Psoas muscle (tissue), 8 donors: ENCODE results near the gene NOP16. TPM values are rescaled to one million over a fixed set of nuclear protein-coding genes. Genes with fewer than 3 reads are reported as not detected.

ENCODE experiments used
- ATAC-seq, 4 donors: fragments of 200-7000 bp; cut with Tn5 transposase; one replicate each; pipeline ENCODE4 v1.9.1; 2020; ENCODE audit warnings: moderate library complexity in 3 of 4, mild to moderate bottlenecking in 2 of 4
- DNase-seq, 2 donors: peaks; one replicate each; pipeline ENCODE4 v3.0.0-alpha.2; 2020
- H3K27ac ChIP-seq: fragments of 200-600 bp; one replicate; pipeline ENCODE4 v1.8.0; 2022
- H3K27me3 ChIP-seq, 3 donors: fragments of 200-600 bp in 1 of 3; one replicate each; pipeline versions ENCODE4 v1.6.1 to v1.8.0; 2013 to 2022; ENCODE audit warnings: low read length in 2 of 3, mild to moderate bottlenecking in 2 of 3, moderate library complexity in 1 of 3; ENCODE audit not compliant: insufficient read depth in 3 of 3
- H3K36me3 ChIP-seq, 2 donors: fragments of 200-600 bp in 1 of 2; one replicate each; pipeline versions ENCODE4 v1.6.1 to v1.8.0; 2013 to 2022; ENCODE audit warnings: low read depth in 1 of 2, mild to moderate bottlenecking in 1 of 2, moderate library complexity in 1 of 2; ENCODE audit not compliant: insufficient read depth in 1 of 2
- H3K4me1 ChIP-seq: fragments of 200-600 bp; one replicate; pipeline ENCODE4 v1.8.0; 2022
- H3K4me3 ChIP-seq: fragments of 200-600 bp; one replicate; pipeline ENCODE4 v1.8.0; 2022; ENCODE audit warnings: mild to moderate bottlenecking
- H3K9me3 ChIP-seq: fragments of 200-600 bp; one replicate; pipeline ENCODE4 v1.8.0; 2022
- CTCF ChIP-seq: fragments of 200-600 bp; IDR thresholded peaks from one replicate; pipeline ENCODE4 v1.8.0; 2022; ENCODE audit warnings: antibody characterized with exemption
- WGBS, 3 donors: extraction: QIAGEN DNeasy Blood & Tissue Kit; methylation state at CpG; one replicate each; pipeline versions ENCODE4 v1.1.6 to v1.1.7; 2013; 5-methylcytosine and 5-hydroxymethylcytosine counted together
- intact Hi-C, 2 donors: fragments of 100-400 bp; cut with DNase I; formaldehyde crosslinking; loops; one replicate each; pipeline versions ENCODE4 v1.11.0 to v1.14.2; 2022
- polyA plus RNA-seq, 3 donors: library from polyadenylated mRNA; stranded (reverse); fragments of 200-250 nt; gene quantifications; one replicate each; pipeline ENCODE4 v1.2.3, GENCODE V29; 2013
- total RNA-seq, 4 donors: library from RNA; stranded (reverse); fragmentation: NEBNext Ultra II Directional in 2 of 4; extraction: Animal tissue kit (Norgen Biotek cat#: 25700) in 2 of 4; gene quantifications; one replicate each; pipeline versions ENCODE4 v1.2.1 to v1.2.4, GENCODE V29; 2021 to 2023
- donor health status: healthy with polysubstance abuse.
- donor health status: DM: no; HTN: no; CAD: no; lungs with moderate emphysema.
- donor health status: Bipolar disorder and iron deficiency.
- donor health status: healthy.
- donor health status: DM: yes; HTN: yes; CAD: no.
- donor health status: DM: no; HTN: no; CAD: no.
- donor health status: DM: no; HTN: no; CAD: no.
- donor health status: DM: yes; HTN: yes; CAD: no.

Gene NOP16
- total and polyA plus RNA-seq, 7 donors, result 35.6 to 206 (median 76.2) TPM

- ATAC-seq, result no peak
- DNase-seq, result no peak
- no peaks in the 10 kb centered on the region for H3K27me3 ChIP-seq
- H3K9me3 ChIP-seq, result no peaks in the 10 kb centered on the region
- peaks cover 20% of the 10 kb centered on the region for H3K4me1 ChIP-seq
- H3K4me3 ChIP-seq, result no peak overlapping the region
- 80 to 90% (median 85%) methylated on average over 16 of the region's 16 CpGs for WGBS, 3 donors
- TF ChIP-seq CTCF, result no peak
- intact Hi-C loops, result no loop called here
- H3K27ac ChIP-seq, result no peak overlapping the region
- H3K36me3 ChIP-seq, result peaks cover 4 to 91% of the 10 kb centered on the region in 2 donors
These were observed 32.8 kb downstream of the NOP16 start for GRCh38 chr5:176355400-176356178.

DNA sequence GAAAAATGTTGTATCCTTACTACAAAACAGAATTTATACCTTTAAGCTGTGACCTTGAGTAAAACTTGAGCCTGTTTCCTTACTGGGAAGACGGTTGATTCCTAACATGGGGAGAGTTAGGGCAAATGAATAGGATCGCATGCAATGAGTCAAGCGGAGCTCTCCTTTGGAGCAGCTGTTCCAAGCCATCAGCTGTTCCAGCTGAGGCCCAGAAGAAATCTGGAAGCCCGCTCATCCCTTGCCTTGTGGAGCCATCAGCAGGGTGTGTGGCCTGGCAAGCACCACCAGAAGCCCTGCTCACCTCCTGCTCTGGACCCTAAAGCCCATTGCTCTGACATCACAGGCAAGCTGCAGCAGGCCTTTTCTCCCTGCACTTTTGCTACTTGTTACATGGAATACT lies 34.9 kb downstream of the NOP16 start:
- H3K27me3 ChIP-seq, result no peaks in the 10 kb centered on the region
- H3K36me3 ChIP-seq, result peaks cover 10 to 99% of the 10 kb centered on the region in 2 donors
- no peak for TF ChIP-seq CTCF
- H3K9me3 ChIP-seq, result no peaks in the 10 kb centered on the region
- WGBS, 3 donors, result 42 to 47% (median 46%) methylated on average over 4 of the region's 4 CpGs
- peak overlapping the region; percentile 48 for H3K27ac ChIP-seq
- ATAC-seq, result peak; percentile 82 to 89 (median 84)
- intact Hi-C loops, result no loop called here
- peaks cover 10% of the 10 kb centered on the region for H3K4me1 ChIP-seq
- DNase-seq, result no peak
- H3K4me3 ChIP-seq, result no peak overlapping the region

DNA sequence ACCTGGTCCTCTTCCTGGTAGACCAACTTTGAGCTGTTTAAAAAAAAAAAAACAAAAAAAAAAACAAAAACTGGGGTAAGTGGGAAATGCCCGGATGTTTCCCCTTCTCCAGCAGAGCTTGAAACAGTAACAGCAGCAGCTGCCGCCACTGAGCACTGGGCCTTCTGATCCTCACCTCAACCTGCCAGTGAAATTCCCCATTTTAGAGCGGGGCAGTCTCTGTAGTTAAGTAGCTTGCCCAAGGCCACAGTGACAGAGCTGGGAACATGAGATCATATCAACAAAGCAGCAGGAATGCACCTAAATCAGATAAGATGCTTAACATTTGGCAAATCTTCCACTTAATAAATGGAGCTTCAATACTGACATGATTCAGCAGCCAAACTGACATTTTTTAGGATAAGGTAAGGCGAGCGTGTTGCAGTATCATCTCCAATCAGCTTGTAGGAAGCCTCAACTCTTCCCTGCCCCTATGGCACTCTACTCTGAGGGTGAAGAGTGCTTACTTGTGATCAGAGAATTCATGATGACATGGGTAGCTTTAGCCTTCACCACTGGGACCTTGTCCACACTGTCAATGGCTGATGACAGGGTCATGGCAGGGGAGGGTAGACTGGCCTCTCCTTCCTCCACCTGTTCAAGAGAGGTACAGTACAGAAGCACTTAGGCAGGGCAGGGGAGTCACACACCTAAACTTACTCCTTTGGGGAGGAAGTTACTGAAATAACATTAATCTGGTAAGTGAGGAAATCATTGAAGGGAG lies 36.1 kb downstream of the NOP16 start:
- ATAC-seq (no peak), DNase-seq (no peak)
- Histone ChIP-seq H3K4me1 (peaks cover 10% of the 10 kb centered on the region), H3K9me3 (no peaks in the 10 kb centered on the region), H3K27ac (no peak overlapping the region), H3K27me3 (no peaks in the 10 kb centered on the region), H3K4me3 (no peak overlapping the region), H3K36me3 (peaks cover 14 to 99% of the 10 kb centered on the region in 2 donors)
- TF ChIP-seq CTCF, result no peak
- intact Hi-C loops, result no loop called here
- 90 to 98% (median 91%) methylated on average over 5 of the region's 5 CpGs for WGBS, 3 donors

GRCh38 chr5:176350416-176350815 lies 38.0 kb downstream of the NOP16 start:
- peaks cover 14 to 100% of the 10 kb centered on the region in 2 donors for H3K36me3 ChIP-seq

More at GRCh38 chr5:176350416-176350815, 38.0 kb downstream of the NOP16 start:
- TF ChIP-seq CTCF, result no peak
- ATAC-seq (no peak), DNase-seq (no peak)
- H3K9me3 ChIP-seq, result no peaks in the 10 kb centered on the region
- no peak overlapping the region for H3K4me3 ChIP-seq
- intact Hi-C loops, result no loop called here
- H3K4me1 ChIP-seq, result peaks cover 10% of the 10 kb centered on the region
- H3K27ac ChIP-seq, result no peak overlapping the region
- 93 to 96% (median 94%) methylated on average over 8 of the region's 8 CpGs for WGBS, 3 donors
- H3K27me3 ChIP-seq, result no peaks in the 10 kb centered on the region
